ENCODE results near the gene GJA3.

GJA3 gene

GRCh38 chr13:20150561-20150960 is 10.3 kb downstream of the GJA3 start:
- no peak for DNase-seq

DNA sequence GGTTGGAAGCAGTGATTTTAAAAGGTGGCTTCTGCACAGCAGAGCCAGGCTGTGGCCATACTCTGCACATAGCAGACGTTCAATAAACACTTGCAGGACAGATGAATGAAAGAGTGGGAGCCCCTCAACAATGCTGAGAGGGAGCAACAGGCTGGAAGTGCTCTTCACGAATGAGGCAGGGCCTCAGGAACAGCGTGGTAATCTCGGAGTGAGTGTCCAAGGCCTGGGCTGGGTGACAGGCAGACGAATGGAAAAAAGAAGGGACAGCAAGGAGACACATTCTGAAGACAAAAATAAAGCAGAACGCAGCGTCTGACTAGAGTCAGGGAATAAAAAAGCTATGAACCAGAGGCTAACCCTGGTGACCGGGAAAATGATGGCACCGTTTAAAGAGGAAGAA is 11.1 kb downstream of the GJA3 start:
- no peak for DNase-seq

GRCh38 chr13:20148501-20149183 is 12.2 kb downstream of the GJA3 start:
- DNase-seq, result no peak

DNA sequence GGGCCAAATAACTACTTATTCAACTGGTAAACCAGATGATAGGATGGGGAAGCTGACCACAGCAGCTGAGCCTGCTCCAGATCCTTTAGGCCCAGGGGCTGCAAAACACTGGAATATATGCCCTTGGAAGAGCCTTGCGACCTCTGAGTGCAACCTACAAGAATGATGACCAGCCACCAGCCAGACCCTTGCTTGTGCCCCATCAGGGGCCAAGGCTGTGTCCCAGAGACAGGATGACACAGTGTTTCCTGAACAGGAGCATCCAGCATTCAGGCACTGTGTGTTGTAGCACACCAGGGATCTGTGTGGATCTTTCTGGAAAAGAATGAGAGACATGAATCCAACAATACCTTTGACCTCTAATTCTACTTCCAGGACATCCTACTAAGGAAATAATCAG is 14.5 kb downstream of the GJA3 start:
- no peak for DNase-seq

DNA sequence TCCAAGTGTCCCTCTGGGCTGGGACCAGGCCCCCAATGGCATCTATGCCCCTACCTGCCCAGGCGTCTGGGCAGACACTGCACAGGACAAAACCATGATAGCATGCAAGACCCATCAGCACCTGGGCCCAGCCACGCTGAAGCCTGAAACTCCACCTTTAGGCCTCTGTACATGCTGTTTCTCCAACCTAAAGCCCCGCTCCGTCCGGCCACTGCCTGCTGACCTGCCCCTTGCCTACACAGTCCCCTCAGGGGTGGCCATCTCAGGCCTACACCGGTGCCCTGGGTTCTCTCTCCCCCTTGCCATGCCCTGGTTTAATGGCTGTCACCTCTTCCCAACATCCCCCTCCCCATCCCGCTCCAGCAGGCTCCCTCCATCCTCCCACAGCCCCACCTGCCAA is 15.3 kb downstream of the GJA3 start:
- no peak for DNase-seq

DNA sequence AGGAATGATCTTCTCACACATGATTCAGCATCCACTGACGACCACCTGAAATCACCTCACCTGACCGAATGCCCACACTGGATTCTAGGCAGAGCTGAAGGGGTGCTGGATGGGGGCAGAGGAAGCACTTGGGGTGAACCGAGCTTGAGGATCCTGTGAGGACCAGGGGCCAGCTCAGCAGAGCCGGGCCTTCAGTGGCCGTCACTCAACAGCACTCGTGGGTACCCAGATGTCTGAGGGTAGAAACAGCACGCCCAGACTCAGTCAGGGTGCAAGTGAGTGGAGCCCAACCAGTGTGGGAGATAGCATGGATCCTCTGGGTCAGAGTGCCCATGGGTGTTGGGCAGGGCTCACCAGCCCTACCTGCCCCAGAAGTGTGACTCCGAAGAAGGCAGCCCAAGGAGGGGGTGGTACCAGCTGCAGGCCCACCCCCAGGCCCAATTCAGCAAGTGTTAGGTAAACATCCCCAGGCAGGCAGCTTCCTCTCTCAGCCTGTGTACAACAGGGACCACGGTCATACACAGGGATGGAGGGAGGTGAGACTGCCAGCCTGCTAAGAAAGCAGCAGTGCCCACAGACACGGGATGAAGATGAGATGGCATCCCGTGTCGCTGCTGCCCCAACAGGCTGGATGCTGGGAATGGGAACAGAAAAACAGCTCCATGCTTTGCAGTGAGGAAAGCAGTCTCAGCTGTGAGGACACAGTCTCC is 16.6 kb downstream of the GJA3 start:
- DNase-seq, result no peak

DNA sequence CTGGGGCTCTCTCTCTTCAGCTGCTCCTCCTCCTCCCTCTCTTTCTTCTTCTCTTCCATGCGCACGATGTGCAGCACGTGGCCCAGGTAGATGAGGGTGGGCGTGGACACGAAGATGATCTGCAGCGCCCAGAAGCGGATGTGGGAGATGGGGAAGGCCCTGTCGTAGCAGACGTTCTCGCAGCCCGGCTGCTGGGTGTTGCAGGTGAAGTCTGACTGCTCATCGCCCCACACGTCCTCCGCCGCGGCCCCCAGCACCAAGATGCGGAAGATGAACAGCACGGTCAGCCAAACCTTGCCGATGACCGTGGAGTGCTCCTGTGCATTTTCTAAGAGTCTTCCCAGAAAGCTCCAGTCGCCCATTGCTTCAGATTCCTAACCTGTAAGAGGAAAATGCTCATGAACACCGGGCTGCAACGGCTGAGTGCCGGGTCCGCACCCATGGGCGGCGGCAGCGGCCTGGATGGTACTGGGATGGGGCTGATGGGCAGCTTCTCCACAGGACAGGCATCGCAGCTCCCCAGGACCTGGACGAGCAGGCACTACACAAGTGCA is 17.8 kb downstream of the GJA3 start:
- no peak for DNase-seq

GRCh38 chr13:20142023-20142926 is 18.6 kb downstream of the GJA3 start:
- no peak for DNase-seq

GRCh38 chr13:20141238-20142022 is 19.4 kb downstream of the GJA3 start:
- DNase-seq, result no peak

- no peak for DNase-seq
These were observed 20.4 kb downstream of the GJA3 start for GRCh38 chr13:20140487-20140886.

- DNase-seq, result no peak
These were observed 23.0 kb downstream of the GJA3 start for GRCh38 chr13:20137875-20138274.

GRCh38 chr13:20136781-20137703 is 23.8 kb downstream of the GJA3 start:
- DNase-seq, result peak in 2 of 5 experiments; percentile 25 to 67

- DNase-seq, result no peak
These were observed 26.1 kb downstream of the GJA3 start for GRCh38 chr13:20134732-20135131.

DNA sequence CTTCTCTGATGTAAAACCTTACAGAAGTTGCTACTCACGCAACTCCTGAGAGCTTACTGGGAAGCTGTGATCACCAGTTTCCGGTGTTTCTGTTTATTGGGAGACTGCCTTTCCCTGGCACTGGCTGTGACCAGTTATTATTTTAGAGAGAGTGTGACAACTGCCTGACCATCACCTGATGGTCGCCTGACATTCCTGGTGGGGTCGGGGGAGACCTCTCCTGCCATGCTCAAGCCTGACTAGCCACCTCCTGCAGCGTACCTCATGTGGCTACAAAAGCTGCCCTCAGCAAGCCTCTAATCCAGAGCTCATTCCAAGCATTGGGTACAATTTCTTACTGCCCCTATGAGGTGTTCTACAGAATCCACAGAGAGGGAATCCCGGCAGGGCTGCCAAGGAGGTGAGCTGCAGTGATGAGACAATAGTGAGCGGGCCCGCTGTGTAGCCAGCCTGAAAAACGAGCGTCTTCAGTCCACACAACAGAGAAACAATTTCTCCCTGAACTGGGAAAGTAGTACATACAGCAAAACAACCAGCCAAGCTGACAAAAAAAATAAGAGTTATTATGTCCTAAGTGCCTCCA is 28.7 kb downstream of the GJA3 start:
- DNase-seq, result no peak

- DNase-seq, result no peak
These were observed 29.6 kb downstream of the GJA3 start for GRCh38 chr13:20131057-20131832.

DNA sequence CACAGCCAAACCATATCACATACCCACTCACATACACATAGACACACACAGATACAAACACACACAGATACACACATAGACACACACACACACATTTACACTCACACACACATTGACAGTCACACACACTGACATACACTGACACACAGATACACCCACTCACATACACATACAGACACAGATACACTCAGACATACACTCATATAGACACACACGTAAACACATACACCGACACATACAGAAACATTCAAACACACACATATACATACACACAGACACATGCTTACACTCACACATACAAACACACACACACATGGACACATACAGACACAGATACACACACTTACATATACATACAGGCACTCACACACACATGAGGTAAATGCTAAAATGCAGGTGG is 30.2 kb downstream of the GJA3 start:
- DNase-seq, result no peak

GRCh38 chr13:20130012-20130411 is 30.8 kb downstream of the GJA3 start:
- DNase-seq, result no peak

GRCh38 chr13:20129076-20129475 is 31.8 kb downstream of the GJA3 start:
- no peak for DNase-seq

- DNase-seq, result peak in 1 of 5 experiments; percentile 8
These were observed 32.4 kb downstream of the GJA3 start for GRCh38 chr13:20128459-20128931.
